ENCODE data around the gene OSBPL2.

GRCh38 chr20:62332421-62332820, 94.1 kb downstream of the OSBPL2 start:
- TF ChIP-seq TAF1 (IDR thresholded peaks at IDR 0.05; ENCODE audit: borderline replicate concordance, low read depth, low read length) (no peak), POLR2AphosphoS5 (IDR thresholded peaks at IDR 0.05; ENCODE audit: low read depth, low read length) (no peak), POLR2A (IDR thresholded peaks at IDR 0.05; ENCODE audit: low read depth, low read length) (no peak)
